HUES64 (cell line): ENCODE measurements around the gene S1PR2.
"Not testable (repeated sequence)": the region's sequence is repeated elsewhere in the genome, so short reads cannot be mapped to it uniquely, and the experiment has no call there.

Source experiments
- H3K27ac ChIP-seq: 2 replicates; pipeline ENCODE4 v1.7.0; 2013; ENCODE audit warnings: low read depth, low read length, inconsistent platforms
- H3K27me3 ChIP-seq: 2 replicates; pipeline ENCODE4 v1.6.1; 2013; ENCODE audit warnings: mild to moderate bottlenecking, low read length; ENCODE audit not compliant: insufficient read depth
- H3K36me3 ChIP-seq: 2 replicates; pipeline ENCODE4 v1.6.1; 2013; ENCODE audit warnings: mild to moderate bottlenecking, low read length; ENCODE audit not compliant: insufficient read depth
- H3K4me1 ChIP-seq: 2 replicates; pipeline ENCODE4 v1.6.1; 2013; ENCODE audit warnings: mild to moderate bottlenecking, low read length, moderate library complexity; ENCODE audit not compliant: insufficient read depth
- H3K4me3 ChIP-seq: 2 replicates; pipeline ENCODE4 v1.5.1; 2013; ENCODE audit warnings: mild to moderate bottlenecking, low read length, moderate library complexity
- H3K9ac ChIP-seq: 2 replicates; pipeline ENCODE4 v1.6.1; 2013; ENCODE audit warnings: mild to moderate bottlenecking, low read depth, low read length
- H3K9me3 ChIP-seq: 2 replicates; pipeline ENCODE4 v1.6.1; 2013; ENCODE audit warnings: low read depth, low read length; ENCODE audit not compliant: insufficient read depth
- WGBS: fragments of 150-250, 120-280 bp; methylation state at CpG from one replicate; pipeline ENCODE4 v1.1.7; 2013; ENCODE audit warnings: missing lambda C conversion rate; 5-methylcytosine and 5-hydroxymethylcytosine counted together

S1PR2 gene

DNA sequence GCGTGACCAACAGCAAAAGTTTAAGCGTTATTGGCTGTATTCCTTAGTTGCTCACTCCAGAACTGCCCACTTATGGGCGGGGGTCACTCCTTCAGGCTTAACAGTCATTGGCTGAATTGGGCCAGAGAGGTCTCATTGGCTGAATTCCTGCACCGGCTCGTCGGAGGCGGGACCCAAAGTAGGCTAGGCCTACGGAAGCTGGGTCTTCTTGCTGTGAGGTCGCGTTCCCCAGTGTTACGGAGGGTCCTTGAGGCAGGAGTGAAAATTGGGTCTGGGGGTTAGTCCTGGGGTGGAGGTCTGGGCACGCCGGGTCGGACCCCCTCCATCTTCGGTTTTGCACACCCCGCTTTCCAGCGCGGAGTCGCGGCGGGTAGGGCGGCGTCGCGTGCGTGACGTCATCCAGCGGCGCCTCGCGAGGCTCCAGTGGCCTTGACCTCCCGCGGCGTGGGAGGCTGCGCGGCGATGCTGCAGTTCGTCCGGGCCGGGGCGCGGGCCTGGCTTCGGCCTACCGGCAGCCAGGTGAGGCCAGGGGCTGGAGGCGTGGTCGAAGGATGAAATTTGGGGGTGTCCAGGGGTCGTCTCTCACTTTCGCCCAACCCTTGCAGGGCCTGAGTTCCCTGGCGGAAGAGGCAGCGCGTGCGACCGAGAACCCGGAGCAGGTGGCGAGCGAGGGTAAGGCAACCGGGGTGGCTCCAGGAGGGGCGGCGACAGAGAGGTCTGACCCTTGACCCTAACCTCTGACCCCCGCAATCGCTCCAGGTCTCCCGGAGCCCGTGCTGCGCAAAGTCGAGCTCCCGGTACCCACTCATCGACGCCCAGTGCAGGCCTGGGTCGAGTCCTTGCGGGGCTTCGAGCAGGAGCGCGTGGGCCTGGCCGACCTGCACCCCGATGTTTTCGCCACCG, 20.9 kb upstream of the S1PR2 start, which contains the start of gene MRPL4:
MRPL4 (plus strand) TSS at position 423 of the 903 bp plus-strand sequence; CDS start at position 463, 40 bp downstream.
- peaks cover 5% of the 10 kb centered on the region for H3K4me1 ChIP-seq

DNA sequence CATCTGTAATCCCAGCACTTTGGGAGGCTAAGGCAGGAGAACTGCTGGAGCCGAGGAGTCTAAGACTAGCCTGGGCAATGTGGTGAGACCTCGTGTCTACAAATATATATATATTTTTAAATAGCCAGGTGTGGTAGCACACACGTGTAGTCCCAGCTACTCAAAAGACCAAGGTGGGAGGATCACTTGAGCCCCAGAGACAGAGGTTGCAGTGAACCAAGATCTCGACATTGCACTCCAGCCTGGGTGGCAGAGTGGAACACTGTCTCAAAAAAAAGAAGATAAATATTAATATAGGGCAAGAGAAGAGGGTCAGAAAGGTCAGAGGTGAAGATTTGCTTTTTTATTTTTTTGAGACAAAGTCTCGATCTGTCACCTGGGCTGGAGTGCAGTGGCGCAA, 15.4 kb upstream of the S1PR2 start:
- no peaks in the 10 kb centered on the region for H3K4me1 ChIP-seq
- no peak overlapping the region for H3K9ac ChIP-seq
- no peaks in the 10 kb centered on the region for H3K9me3 ChIP-seq
- no peak overlapping the region for H3K4me3 ChIP-seq
- WGBS, result 86% methylated on average over 5 of the region's 6 CpGs
- no peaks in the 10 kb centered on the region for H3K27me3 ChIP-seq
- no peak overlapping the region for H3K27ac ChIP-seq
- no peaks in the 10 kb centered on the region for H3K36me3 ChIP-seq

More for the DNA sequence above, 20.9 kb upstream of the S1PR2 start, which contains the start of gene MRPL4:
- Histone ChIP-seq H3K4me3 (peak within 1 kb of the TSS; percentile 81), H3K27me3 (no peaks in the 10 kb centered on the region), H3K9me3 (no peaks in the 10 kb centered on the region), H3K9ac (peak within 1 kb of the TSS; percentile 79), H3K27ac (peak within 1 kb of the TSS; percentile 79), H3K36me3 (peaks cover 32% of the 10 kb centered on the region)
- under 1% methylated on average over 77 of the region's 77 CpGs for WGBS

DNA sequence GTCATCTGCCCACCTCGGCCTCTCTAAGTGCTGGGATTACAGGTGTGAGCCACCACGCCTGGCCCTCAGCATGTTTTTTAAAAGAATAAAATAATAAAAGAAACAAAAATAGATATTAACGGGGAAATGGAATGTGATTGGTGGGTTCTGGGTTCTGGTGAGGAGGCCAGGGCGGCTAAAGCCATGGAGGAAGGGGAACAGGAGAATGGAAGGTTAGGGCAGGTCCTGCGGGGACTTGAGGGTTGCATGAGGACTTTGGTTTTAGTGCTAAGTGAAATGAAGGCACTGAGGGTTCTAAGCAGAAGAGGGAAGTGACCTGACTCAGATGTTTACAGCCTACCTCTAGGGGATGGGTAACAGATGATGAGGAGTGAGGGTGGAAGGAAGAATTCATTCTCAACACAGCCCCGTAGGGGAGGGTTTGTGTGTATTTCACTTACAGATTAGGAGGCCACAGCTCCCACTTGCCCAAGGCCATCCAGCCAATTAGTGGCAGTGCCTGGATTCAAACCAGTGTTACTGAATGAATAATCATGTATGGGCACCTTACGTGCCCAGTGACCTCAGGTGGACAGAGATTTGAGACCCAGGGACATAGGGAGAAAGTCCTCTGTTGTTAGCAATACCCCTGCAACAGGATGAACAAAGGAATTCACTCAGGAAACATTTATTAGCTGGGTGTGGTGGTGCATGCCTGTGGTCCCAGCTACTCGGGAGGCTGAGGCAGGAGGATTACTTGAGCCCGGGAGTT, 14.2 kb upstream of the S1PR2 start:
- Histone ChIP-seq H3K4me1 (no peaks in the 10 kb centered on the region), H3K36me3 (no peaks in the 10 kb centered on the region), H3K9me3 (no peaks in the 10 kb centered on the region), H3K9ac (no peak overlapping the region), H3K27me3 (no peaks in the 10 kb centered on the region), H3K4me3 (no peak overlapping the region), H3K27ac (no peak overlapping the region)
- 89% methylated on average over 8 of the region's 9 CpGs for WGBS

DNA sequence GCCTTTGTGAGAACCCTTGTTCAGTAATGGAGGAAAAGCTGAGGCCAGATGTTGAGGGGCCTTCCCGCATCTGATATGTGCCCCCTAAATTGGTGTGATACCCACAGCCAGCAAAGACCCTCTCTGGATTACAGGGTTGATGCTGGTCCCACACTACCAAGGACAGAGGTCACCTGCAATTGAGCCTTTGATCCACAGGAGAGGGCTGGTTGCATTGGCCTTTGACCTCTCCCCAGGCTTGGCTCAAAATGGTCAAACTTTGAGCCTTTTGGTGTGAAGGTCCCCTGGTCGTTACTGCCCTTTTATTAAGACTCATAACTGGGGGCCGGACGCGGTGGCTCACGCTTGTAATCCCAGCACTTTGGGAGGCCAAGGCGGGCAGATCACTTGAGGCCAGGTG, 12.5 kb upstream of the S1PR2 start:
- H3K27ac ChIP-seq, result no peak overlapping the region
- no peaks in the 10 kb centered on the region for H3K36me3 ChIP-seq
- no peak overlapping the region for H3K9ac ChIP-seq
- no peaks in the 10 kb centered on the region for H3K4me1 ChIP-seq
- H3K9me3 ChIP-seq, result no peaks in the 10 kb centered on the region
- H3K4me3 ChIP-seq, result no peak overlapping the region
- H3K27me3 ChIP-seq, result no peaks in the 10 kb centered on the region
- 90% methylated on average over 7 of the region's 7 CpGs for WGBS

DNA sequence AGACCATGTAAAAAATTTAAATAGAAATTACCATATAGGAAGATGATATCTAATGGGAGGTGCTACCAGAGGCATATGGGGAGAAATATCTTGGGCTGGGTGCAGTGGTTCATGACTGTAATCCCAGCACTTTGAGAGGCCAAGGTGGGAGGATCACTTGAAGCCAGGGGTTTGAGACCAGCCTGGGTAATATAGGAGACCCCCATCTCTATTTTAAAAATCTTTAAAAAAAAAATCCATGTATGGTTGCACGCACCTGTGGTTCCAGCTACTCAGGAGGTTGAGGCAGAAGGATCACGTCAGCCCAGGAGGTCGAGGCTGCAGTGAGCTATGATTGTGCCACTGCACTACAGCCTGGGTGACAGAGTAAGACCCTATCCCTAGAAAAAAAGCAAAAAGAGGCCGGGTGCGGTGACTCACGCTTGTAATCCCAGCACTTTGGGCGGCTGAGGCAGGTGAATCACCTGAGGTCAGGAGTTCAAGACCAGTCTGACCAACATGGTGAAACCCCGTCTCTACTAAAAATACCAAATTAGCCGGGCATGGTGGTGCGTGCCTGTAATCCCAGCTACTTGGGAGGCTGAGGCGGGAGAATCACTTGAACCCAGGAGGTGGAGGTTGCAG, 10.8 kb upstream of the S1PR2 start:
- not testable (repeated sequence) for H3K4me1 ChIP-seq, H3K36me3 ChIP-seq, H3K9ac ChIP-seq, H3K9me3 ChIP-seq, H3K4me3 ChIP-seq, H3K27me3 ChIP-seq, H3K27ac ChIP-seq
- WGBS, result 94% methylated on average over 11 of the region's 11 CpGs

DNA sequence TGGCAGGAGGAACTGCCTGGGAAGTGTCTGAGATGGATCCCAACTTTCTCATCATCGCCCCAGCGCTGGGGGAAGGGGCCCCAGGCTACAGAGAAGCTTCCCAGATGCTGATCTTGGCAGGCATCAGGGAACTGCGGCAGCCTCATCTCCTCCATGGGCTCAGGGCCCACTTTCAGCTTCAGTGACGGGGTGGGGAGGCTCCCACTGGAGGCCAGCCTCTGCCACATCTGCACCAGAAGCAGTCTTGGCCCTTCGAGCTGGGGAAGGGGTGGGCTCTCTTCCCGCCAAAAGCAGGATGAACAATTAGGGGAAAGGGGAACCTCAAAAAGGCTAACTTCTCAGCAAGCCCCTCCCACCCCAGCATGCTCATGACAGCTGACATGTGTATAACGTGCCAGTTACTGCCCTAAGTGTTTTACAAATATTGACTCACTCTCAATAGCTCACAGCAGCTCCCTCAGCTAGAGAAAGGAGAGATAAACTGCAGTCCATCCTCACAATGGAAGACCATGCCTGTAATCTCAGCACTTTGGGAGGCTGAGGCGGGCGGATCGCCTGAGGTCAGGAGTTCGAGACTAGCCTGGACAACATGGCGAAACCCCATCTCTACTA, 7.1 kb upstream of the S1PR2 start:
- no peaks in the 10 kb centered on the region for H3K27me3 ChIP-seq
- no peaks in the 10 kb centered on the region for H3K9me3 ChIP-seq
- H3K27ac ChIP-seq, result no peak overlapping the region

DNA sequence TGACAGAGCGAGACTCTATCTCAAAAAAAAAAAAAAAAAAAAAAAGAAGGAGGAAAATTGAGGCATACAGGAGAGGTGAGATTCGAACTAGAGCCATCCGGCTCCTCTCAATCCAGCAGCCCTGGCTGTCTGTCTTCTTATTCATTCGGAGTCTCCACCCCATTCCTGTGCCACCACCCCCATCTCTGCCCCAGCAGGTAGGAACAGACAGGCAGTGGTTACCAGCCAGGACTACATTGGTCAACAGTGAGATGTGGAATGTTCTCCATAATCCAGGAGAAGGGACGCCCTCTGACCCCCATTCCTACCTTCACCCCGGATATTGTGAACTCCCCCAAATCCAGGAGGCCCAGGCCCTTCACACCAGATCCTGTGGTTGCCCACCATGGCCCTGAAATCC, 6.6 kb upstream of the S1PR2 start:
- Histone ChIP-seq H3K9me3 (no peaks in the 10 kb centered on the region), H3K27me3 (no peaks in the 10 kb centered on the region), H3K4me3 (no peak overlapping the region), H3K27ac (no peak overlapping the region), H3K36me3 (no peaks in the 10 kb centered on the region), H3K9ac (no peak overlapping the region), H3K4me1 (no peaks in the 10 kb centered on the region)
- 93% methylated on average over 5 of the region's 6 CpGs for WGBS

More for the DNA sequence above, 7.1 kb upstream of the S1PR2 start:
- WGBS, result 92% methylated on average over 12 of the region's 12 CpGs
- no peak overlapping the region for H3K4me3 ChIP-seq
- no peaks in the 10 kb centered on the region for H3K4me1 ChIP-seq
- H3K36me3 ChIP-seq, result no peaks in the 10 kb centered on the region
- no peak overlapping the region for H3K9ac ChIP-seq

DNA sequence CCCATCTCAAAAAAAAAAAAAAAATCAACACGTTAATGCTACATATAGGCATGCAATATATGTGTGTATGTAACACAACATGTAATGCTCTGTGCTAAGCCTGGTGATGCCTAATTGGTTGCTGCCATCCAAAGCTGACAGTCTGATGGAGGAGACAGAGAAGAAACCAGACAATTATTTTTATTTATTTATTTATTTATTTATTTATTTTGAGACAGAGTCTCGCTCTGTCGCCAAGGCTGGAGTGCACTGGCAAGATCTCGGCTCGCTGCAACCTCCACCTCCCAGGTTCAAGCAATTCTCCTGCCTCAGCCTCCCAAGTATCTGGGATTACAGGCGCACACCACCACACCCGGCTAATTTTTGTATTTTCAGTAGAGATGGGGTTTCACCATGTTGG, 4.3 kb upstream of the S1PR2 start:
- H3K27ac ChIP-seq, H3K4me1 ChIP-seq, H3K36me3 ChIP-seq, H3K9me3 ChIP-seq, H3K4me3 ChIP-seq, H3K9ac ChIP-seq, H3K27me3 ChIP-seq: not testable (repeated sequence)
- over 99% methylated on average over 6 of the region's 7 CpGs for WGBS

DNA sequence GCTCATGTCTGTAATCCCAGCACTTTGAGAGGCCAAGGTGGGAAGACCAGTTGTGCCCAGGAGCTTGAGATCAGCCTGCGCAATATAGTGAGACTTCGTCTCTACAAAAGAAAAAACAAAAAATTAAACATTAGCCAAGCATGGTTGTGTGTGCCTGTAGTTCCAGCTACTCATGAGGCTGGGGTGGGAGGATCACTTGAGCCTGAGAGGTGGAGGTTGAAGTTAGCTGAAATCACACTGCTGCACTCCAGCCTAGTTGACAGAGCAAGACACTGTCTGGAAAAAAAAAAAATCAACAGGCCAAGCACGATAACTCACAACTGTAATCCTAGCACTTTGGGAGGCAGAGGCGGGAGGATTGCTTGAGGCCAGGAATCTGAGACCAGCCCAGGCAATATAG, 3.9 kb upstream of the S1PR2 start:
- WGBS, result 100% methylated on average over 2 of the region's 4 CpGs

DNA sequence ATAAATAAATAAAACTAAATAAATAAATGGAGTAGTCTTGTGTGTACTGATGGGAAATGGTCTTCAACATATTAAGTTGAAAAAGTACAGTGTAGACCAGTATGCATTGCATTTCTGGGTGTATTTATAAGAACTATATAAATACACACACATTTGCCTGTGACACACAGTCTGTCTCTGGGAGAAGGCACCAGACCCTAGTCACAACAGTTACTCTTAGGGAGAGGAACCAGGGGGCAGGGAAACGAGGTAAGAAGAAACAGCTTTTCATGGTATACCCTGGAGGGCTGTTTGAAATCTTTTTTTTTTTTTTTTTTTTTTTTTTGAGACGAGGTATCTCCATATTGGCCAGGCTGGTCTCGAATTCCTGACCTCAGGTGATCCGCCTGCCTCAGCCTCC, 2.8 kb upstream of the S1PR2 start:
- H3K4me3 ChIP-seq, result no peak overlapping the region
- 80% methylated on average over 4 of the region's 4 CpGs for WGBS
- no peaks in the 10 kb centered on the region for H3K27me3 ChIP-seq
- H3K36me3 ChIP-seq, result no peaks in the 10 kb centered on the region
- peaks cover 8% of the 10 kb centered on the region for H3K4me1 ChIP-seq
- no peak overlapping the region for H3K27ac ChIP-seq
- no peak overlapping the region for H3K9ac ChIP-seq
- H3K9me3 ChIP-seq, result no peaks in the 10 kb centered on the region

More for the DNA sequence above, 3.9 kb upstream of the S1PR2 start:
- H3K9ac ChIP-seq, result no peak overlapping the region
- H3K36me3 ChIP-seq, result no peaks in the 10 kb centered on the region
- no peak overlapping the region for H3K4me3 ChIP-seq
- no peaks in the 10 kb centered on the region for H3K9me3 ChIP-seq
- H3K27me3 ChIP-seq, result no peaks in the 10 kb centered on the region
- no peak overlapping the region for H3K27ac ChIP-seq
- 0 out of 2 replicates have a peak, but pooled peaks cover 2% of the 10 kb centered on the region for H3K4me1 ChIP-seq
